MM.1S (cell line): ENCODE results near the gene ARHGAP26.

Experiments used
- EZH2 ChIP-seq: fragments of 300-600 bp; sonication (generic); optimal IDR thresholded peaks from 2 replicates; pipeline ENCODE3; 2017; ENCODE audit warnings: low read depth, mild to moderate bottlenecking, antibody characterized with exemption, low read length, mixed read lengths
- EZH2phosphoT487 ChIP-seq: fragments of 300-600 bp; sonication (generic); IDR thresholded peaks from 2 replicates; pipeline ENCODE4 v1.6.1; 2018; ENCODE audit warnings: antibody characterized with exemption, low read length
- TF ChIP-seq, protein P1 (sequence below): fragments of 300-600 bp; sonication (generic); IDR thresholded peaks from 2 replicates; pipeline ENCODE4 v1.5.1; 2016; ENCODE audit warnings: antibody characterized with exemption, low read length, mixed read lengths

DNA sequence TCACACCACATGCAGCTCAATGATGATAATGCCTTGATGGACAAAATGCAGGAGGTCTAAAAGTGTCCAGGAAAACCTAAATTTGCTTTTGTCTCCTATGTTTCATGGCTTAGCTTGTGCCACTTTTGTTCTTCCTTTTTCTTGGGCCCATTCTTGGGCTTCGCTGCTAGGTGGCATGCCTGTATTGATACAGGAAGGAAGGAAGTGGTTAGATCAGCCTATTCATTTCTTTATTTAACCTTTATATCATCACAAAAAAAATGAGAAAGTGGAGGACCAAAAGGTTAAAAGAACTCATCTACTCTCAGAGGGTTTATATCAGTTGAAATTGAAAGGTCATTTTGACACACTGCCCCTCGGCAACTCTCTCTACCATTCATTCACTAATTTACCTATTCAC, 260.2 kb downstream of the ARHGAP26 start:
- no peak for TF ChIP-seq EZH2
- TF ChIP-seq, protein P1, sequence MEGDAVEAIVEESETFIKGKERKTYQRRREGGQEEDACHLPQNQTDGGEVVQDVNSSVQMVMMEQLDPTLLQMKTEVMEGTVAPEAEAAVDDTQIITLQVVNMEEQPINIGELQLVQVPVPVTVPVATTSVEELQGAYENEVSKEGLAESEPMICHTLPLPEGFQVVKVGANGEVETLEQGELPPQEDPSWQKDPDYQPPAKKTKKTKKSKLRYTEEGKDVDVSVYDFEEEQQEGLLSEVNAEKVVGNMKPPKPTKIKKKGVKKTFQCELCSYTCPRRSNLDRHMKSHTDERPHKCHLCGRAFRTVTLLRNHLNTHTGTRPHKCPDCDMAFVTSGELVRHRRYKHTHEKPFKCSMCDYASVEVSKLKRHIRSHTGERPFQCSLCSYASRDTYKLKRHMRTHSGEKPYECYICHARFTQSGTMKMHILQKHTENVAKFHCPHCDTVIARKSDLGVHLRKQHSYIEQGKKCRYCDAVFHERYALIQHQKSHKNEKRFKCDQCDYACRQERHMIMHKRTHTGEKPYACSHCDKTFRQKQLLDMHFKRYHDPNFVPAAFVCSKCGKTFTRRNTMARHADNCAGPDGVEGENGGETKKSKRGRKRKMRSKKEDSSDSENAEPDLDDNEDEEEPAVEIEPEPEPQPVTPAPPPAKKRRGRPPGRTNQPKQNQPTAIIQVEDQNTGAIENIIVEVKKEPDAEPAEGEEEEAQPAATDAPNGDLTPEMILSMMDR: peak; percentile 15; the same call in 1 of the 2 replicates
- no peak for TF ChIP-seq EZH2phosphoT487
